HAP-1 (cell line): Measurements from ENCODE around the gene DNAH2.
A peak's percentile ranks its signal among the peaks of the same experiment; 100 is the strongest.

Experiments
- DNase-seq, 2 experiments: peaks; one replicate each; pipeline ENCODE4 v3.0.0-alpha.2; 2016 to 2020; ENCODE audit warnings: low spot score in 2 of 2
- H3K27me3 ChIP-seq: fragments of 250-450 bp; sonication (Bioruptor Pico); 2 replicates; pipeline ENCODE4 v1.5.1; 2020; ENCODE audit warnings: low read depth, mild to moderate bottlenecking, moderate library complexity
- H3K36me3 ChIP-seq: fragments of 250-450 bp; sonication (Bioruptor Pico); replicated peaks from 2 replicates; pipeline ENCODE4 v1.5.1; 2020; ENCODE audit warnings: mild to moderate bottlenecking
- H3K4me1 ChIP-seq: fragments of 250-450 bp; sonication (Bioruptor Pico); 2 replicates; pipeline ENCODE4 v1.5.1; 2020; ENCODE audit warnings: mild to moderate bottlenecking
- H3K4me3 ChIP-seq: fragments of 250-450 bp; sonication (Bioruptor Pico); 2 replicates; pipeline ENCODE4 v1.5.1; 2020; ENCODE audit warnings: mild to moderate bottlenecking, moderate library complexity
- H3K9me3 ChIP-seq: fragments of 250-450 bp; sonication (Bioruptor Pico); 2 replicates; pipeline ENCODE4 v1.5.1; 2020; ENCODE audit warnings: mild to moderate bottlenecking, moderate library complexity
- in situ Hi-C: fragments of 300-500 bp; cut with MboI; formaldehyde crosslinking; loops from 3 replicates; pipeline ENCODE4 v1.14.3; 2020; ENCODE audit warnings: low sequenced_read_pairs, inconsistent platforms, mixed read lengths

Gene DNAH2

GRCh38 chr17:7834542-7834956 lies 117.0 kb downstream of the DNAH2 start:
- Histone ChIP-seq H3K36me3 (no peaks in the 10 kb centered on the region), H3K4me3 (peak overlapping the region; percentile 55), H3K9me3 (no peaks in the 10 kb centered on the region), H3K27me3 (no peaks in the 10 kb centered on the region), H3K4me1 (peaks cover 23% of the 10 kb centered on the region)
- DNase-seq: no peak
- in situ Hi-C loops: no loop called here

GRCh38 chr17:7834957-7835813 lies 117.6 kb downstream of the DNAH2 start:
- peak; percentile 96 to 99 for DNase-seq
- Histone ChIP-seq H3K9me3 (no peaks in the 10 kb centered on the region), H3K4me1 (peaks cover 28% of the 10 kb centered on the region), H3K4me3 (peak overlapping the region; percentile 55), H3K36me3 (no peaks in the 10 kb centered on the region), H3K27me3 (no peaks in the 10 kb centered on the region)
- in situ Hi-C loops: no loop called here

- no peaks in the 10 kb centered on the region for H3K27me3 ChIP-seq
- no peaks in the 10 kb centered on the region for H3K9me3 ChIP-seq
- in situ Hi-C loops: no loop called here
- 0 out of 2 replicates have a peak, but pooled peaks cover 4% of the 10 kb centered on the region for H3K36me3 ChIP-seq
- H3K4me3 ChIP-seq: peak overlapping the region; percentile 55
- peak; percentile 46 to 81 for DNase-seq
- H3K4me1 ChIP-seq: peaks cover 36% of the 10 kb centered on the region
Observed at GRCh38 chr17:7835814-7836595, 118.5 kb downstream of the DNAH2 start.

- Histone ChIP-seq H3K4me3 (peak overlapping the region; percentile 55), H3K9me3 (no peaks in the 10 kb centered on the region), H3K27me3 (no peaks in the 10 kb centered on the region), H3K36me3 (0 out of 2 replicates have a peak, but pooled peaks cover 5% of the 10 kb centered on the region), H3K4me1 (peaks cover 40% of the 10 kb centered on the region)
- peak; percentile 98 to 99 for DNase-seq
- in situ Hi-C loops: no loop called here
Observed at GRCh38 chr17:7836596-7837407, 119.3 kb downstream of the DNAH2 start.

GRCh38 chr17:7837408-7838088 lies 120.0 kb downstream of the DNAH2 start:
- 0 out of 2 replicates have a peak, but pooled peaks cover 5% of the 10 kb centered on the region for H3K36me3 ChIP-seq
- H3K27me3 ChIP-seq: no peaks in the 10 kb centered on the region
- no peaks in the 10 kb centered on the region for H3K9me3 ChIP-seq
- H3K4me3 ChIP-seq: peak overlapping the region; percentile 55
- H3K4me1 ChIP-seq: peaks cover 40% of the 10 kb centered on the region
- DNase-seq: peak in 1 of 2 experiments; percentile 30
- in situ Hi-C loops: no loop called here

GRCh38 chr17:7838090-7839075 lies 120.8 kb downstream of the DNAH2 start:
- Histone ChIP-seq H3K27me3 (no peaks in the 10 kb centered on the region), H3K36me3 (0 out of 2 replicates have a peak, but pooled peaks cover 5% of the 10 kb centered on the region), H3K4me3 (peak overlapping the region; percentile 55), H3K9me3 (no peaks in the 10 kb centered on the region), H3K4me1 (peaks cover 39% of the 10 kb centered on the region)
- in situ Hi-C loops: no loop called here
- DNase-seq: peak; percentile 75 to 82

- Histone ChIP-seq H3K4me1 (peaks cover 36% of the 10 kb centered on the region), H3K4me3 (no peak overlapping the region), H3K9me3 (no peaks in the 10 kb centered on the region), H3K36me3 (0 out of 2 replicates have a peak, but pooled peaks cover 5% of the 10 kb centered on the region), H3K27me3 (no peaks in the 10 kb centered on the region)
- no peak for DNase-seq
- in situ Hi-C loops: no loop called here
Observed at GRCh38 chr17:7839190-7839875, 121.8 kb downstream of the DNAH2 start.

GRCh38 chr17:7839876-7840261 lies 122.3 kb downstream of the DNAH2 start:
- in situ Hi-C loops: no loop called here
- Histone ChIP-seq H3K9me3 (no peaks in the 10 kb centered on the region), H3K36me3 (0 out of 2 replicates have a peak, but pooled peaks cover 5% of the 10 kb centered on the region), H3K27me3 (no peaks in the 10 kb centered on the region), H3K4me3 (no peak overlapping the region), H3K4me1 (peaks cover 36% of the 10 kb centered on the region)
- peak in 1 of 2 experiments; percentile 28 for DNase-seq

GRCh38 chr17:7840441-7840840 lies 122.9 kb downstream of the DNAH2 start:
- Histone ChIP-seq H3K36me3 (0 out of 2 replicates have a peak, but pooled peaks cover 5% of the 10 kb centered on the region), H3K27me3 (no peaks in the 10 kb centered on the region), H3K4me1 (peaks cover 36% of the 10 kb centered on the region), H3K4me3 (no peak overlapping the region), H3K9me3 (no peaks in the 10 kb centered on the region)
- in situ Hi-C loops: no loop called here
- peak in 1 of 2 experiments; percentile 54 for DNase-seq

- H3K36me3 ChIP-seq: 0 out of 2 replicates have a peak, but pooled peaks cover 7% of the 10 kb centered on the region
- peak overlapping the region; percentile 76 for H3K4me3 ChIP-seq
- H3K27me3 ChIP-seq: no peaks in the 10 kb centered on the region
- no peak for DNase-seq
- H3K9me3 ChIP-seq: no peaks in the 10 kb centered on the region
- H3K4me1 ChIP-seq: peaks cover 36% of the 10 kb centered on the region
- in situ Hi-C loops: no loop called here
Observed at GRCh38 chr17:7840875-7841274, 123.3 kb downstream of the DNAH2 start.

GRCh38 chr17:7841396-7841914 lies 123.9 kb downstream of the DNAH2 start:
- Histone ChIP-seq H3K9me3 (no peaks in the 10 kb centered on the region), H3K4me1 (peaks cover 36% of the 10 kb centered on the region), H3K27me3 (no peaks in the 10 kb centered on the region), H3K36me3 (0 out of 2 replicates have a peak, but pooled peaks cover 7% of the 10 kb centered on the region), H3K4me3 (peak overlapping the region; percentile 76)
- DNase-seq: peak; percentile 27 to 73
- in situ Hi-C loops: no loop called here
